GM12891 (cell line): Measurements from ENCODE around the gene PSMA3.

Experiments used
- PAX5 ChIP-seq: IDR thresholded peaks from 2 replicates; pipeline ENCODE4 v1.6.1; 2011; ENCODE audit warnings: low read length, moderate library complexity, mild to moderate bottlenecking; ENCODE audit not compliant: insufficient read depth, severe bottlenecking
- POLR2A ChIP-seq: IDR thresholded peaks from 2 replicates; pipeline ENCODE4 v1.6.1; 2011; ENCODE audit warnings: low read depth, low read length, control low read depth
- POLR2AphosphoS5 ChIP-seq: IDR thresholded peaks from 2 replicates; pipeline ENCODE4 v1.6.1; 2011; ENCODE audit warnings: low read depth, low read length, control low read depth

DNA sequence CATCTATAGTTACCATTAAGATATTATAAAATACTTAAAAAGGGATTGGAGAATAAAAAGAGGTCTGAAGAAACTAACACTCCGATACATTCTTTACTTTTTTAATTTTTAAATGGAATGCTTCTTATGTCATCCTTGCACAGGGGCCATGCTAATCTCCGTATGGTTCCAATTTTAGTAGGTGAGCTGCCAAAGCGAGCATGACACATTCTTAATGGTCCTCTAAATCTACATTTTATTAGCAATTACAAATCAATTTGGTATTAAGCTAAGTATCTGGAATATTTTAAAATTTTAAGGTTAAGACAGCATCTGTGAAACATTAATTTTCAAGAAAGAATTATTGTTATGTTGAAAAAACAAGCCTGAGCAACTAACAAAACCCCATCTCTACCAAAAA is 47.5 kb downstream of the PSMA3 start:
- TF ChIP-seq POLR2A (no peak), POLR2AphosphoS5 (no peak), PAX5 (no peak)
